Naive thymus-derived CD8-positive, alpha-beta T cell (primary cell): ENCODE data around the gene TGFBR3. TPM values are rescaled to one million over a fixed set of nuclear protein-coding genes. Genes with fewer than 3 reads are reported as not detected.
A peak's percentile ranks its signal among the peaks of the same experiment; 100 is the strongest.
"Not testable (repeated sequence)": the region's sequence is repeated elsewhere in the genome, so short reads cannot be mapped to it uniquely, and the experiment has no call there.

Experiments
- ATAC-seq, 2 donors: fragments of 150-1000 bp; cut with Tn5 transposase in 1 of 2; sonication (Bioruptor Pico), chemical (Tn5 transposase) in 1 of 2; 1 replicate in 1 of 2; 2 replicates in 1 of 2; pipeline ENCODE4 v1.10.0; 2021; ENCODE audit warnings: mild to moderate bottlenecking in 2 of 2, moderate library complexity in 2 of 2
- POLR2A ChIA-PET: fragments of 350-600 bp; sonication (Branson Sonifier 250); formaldehyde crosslinking; loops from one replicate; lab custom pipeline; 2021; ENCODE audit warnings: antibody characterized with exemption; lab: Charles Lee
- DNase-seq, 10 donors: peaks; one replicate each; pipeline versions ENCODE4 v3.0.0 to v3.0.0-alpha.2; 2020 to 2022
- H3K27ac Mint-ChIP-seq, 10 donors: one replicate each; pipeline ENCODE4 v1.8.0; 2020 to 2022; ENCODE audit warnings: mild to moderate bottlenecking in 10 of 10, mixed read lengths in 10 of 10, moderate library complexity in 4 of 10, inconsistent platforms in 1 of 10
- H3K27me3 Mint-ChIP-seq, 5 donors: one replicate each; pipeline ENCODE4 v1.8.0; 2021 to 2022; ENCODE audit warnings: mixed read lengths in 5 of 5
- H3K36me3 Mint-ChIP-seq, 3 donors: one replicate each; pipeline ENCODE4 v1.8.0; 2020 to 2022; ENCODE audit warnings: mixed read lengths in 3 of 3, mild to moderate bottlenecking in 2 of 3, inconsistent platforms in 1 of 3
- H3K4me1 Mint-ChIP-seq, 4 donors: one replicate each; pipeline ENCODE4 v1.8.0; 2021 to 2022; ENCODE audit warnings: mixed read lengths in 4 of 4
- H3K4me3 Mint-ChIP-seq, 10 donors: one replicate each; pipeline ENCODE4 v1.8.0; 2020 to 2022; ENCODE audit warnings: mild to moderate bottlenecking in 10 of 10, mixed read lengths in 10 of 10, moderate library complexity in 6 of 10, inconsistent platforms in 1 of 10
- H3K9me3 Mint-ChIP-seq, 9 donors: one replicate each; pipeline ENCODE4 v1.8.0; 2020 to 2022; ENCODE audit warnings: mixed read lengths in 9 of 9, mild to moderate bottlenecking in 3 of 9, inconsistent platforms in 1 of 9, moderate library complexity in 1 of 9
- polyA plus RNA-seq, 3 donors: library from polyadenylated mRNA; unstranded; fragments of 300-500 nt; fragmentation: Illumina TruSeq; gene quantifications; one replicate each; pipeline ENCODE4 v1.2.3, GENCODE V29; 2021
- total RNA-seq, 8 experiments: library from RNA in 2 of 8; stranded (reverse) in 2 of 8; gene quantifications; one replicate each; pipeline ENCODE4 v1.2.3 and lab custom pipeline; 2021 to 2026

TGFBR3 gene
- total and polyA plus RNA-seq, 5 experiments from 2014 or later = 6.1 to 67.6 (median 11.6) TPM

DNA sequence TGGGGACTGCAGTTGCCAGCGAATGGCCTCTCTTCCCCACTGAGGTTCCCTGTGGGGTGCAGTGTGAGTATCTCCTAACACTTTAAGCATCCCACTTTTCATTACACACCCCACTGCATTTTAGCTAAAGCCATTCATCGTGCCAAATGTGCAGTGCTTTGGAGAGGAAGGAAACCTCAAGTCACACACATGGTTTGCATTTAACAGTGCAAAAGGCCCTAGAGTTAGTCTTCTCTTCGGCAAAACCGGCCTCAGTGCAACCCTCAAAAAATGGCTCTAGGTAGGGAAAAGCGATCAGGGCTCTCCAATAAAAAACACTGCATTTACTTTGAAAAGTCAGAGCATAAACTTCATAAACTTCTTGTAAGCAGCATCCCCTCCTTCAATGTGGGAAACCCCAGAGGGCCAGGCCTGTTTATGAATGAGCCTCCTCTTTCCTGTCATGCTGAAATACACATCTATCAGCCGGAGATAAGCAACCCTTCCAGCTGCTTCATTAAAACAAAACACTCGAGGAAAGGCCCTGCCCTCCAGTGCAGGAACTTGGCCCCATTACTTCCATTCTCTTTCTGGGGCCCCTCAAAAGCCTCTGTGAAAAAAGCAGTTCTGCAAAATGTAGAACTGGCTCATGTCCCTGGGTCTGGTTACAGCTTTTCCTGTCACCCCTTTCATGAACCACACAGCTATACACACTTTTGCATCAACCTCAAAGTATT, 201.3 kb downstream of the TGFBR3 start:
- no peaks in the 10 kb centered on the region for H3K27me3 Mint-ChIP-seq
- H3K36me3 Mint-ChIP-seq = peaks cover 0 to 4% (median under 1%) of the 10 kb centered on the region in 3 donors

GRCh38 chr1:91683598-91683951, 202.4 kb downstream of the TGFBR3 start:
- ATAC-seq (no peak), DNase-seq (no peak)
- Mint-ChIP-seq H3K9me3 (no peaks in the 10 kb centered on the region), H3K36me3 (peaks cover 0 to 4% (median 0%) of the 10 kb centered on the region in 3 donors), H3K4me1 (peaks cover 6 to 42% (median 22%) of the 10 kb centered on the region in 4 donors), H3K27ac (no peak overlapping the region), H3K27me3 (no peaks in the 10 kb centered on the region), H3K4me3 (no peak overlapping the region)
- POLR2A ChIA-PET = no interaction called here

More for the DNA sequence above, 201.3 kb downstream of the TGFBR3 start:
- Mint-ChIP-seq H3K4me3 (peak overlapping the region in 8 of 10 donors; percentile 34 to 60 (median 44)), H3K9me3 (no peaks in the 10 kb centered on the region), H3K27ac (peak overlapping the region; percentile 53 to 88 (median 80)), H3K4me1 (peaks cover 6 to 43% (median 22%) of the 10 kb centered on the region in 4 donors)
- ATAC-seq = peak; percentile 66 to 81
- peak in 4 of 10 donors; percentile 1 to 43 (median 26) for DNase-seq
- POLR2A ChIA-PET = interaction anchor here (0.7 kb wide), 1 partner anchor 160 kb away, joined by 5 read pairs; no protein-coding TSS in a partner anchor

GRCh38 chr1:91682882-91683597, 202.9 kb downstream of the TGFBR3 start:
- Mint-ChIP-seq H3K27me3 (no peaks in the 10 kb centered on the region), H3K36me3 (peaks cover 0 to 4% (median 0%) of the 10 kb centered on the region in 3 donors), H3K9me3 (no peaks in the 10 kb centered on the region), H3K4me3 (peak overlapping the region in 1 of 10 donors; percentile 7), H3K27ac (peak overlapping the region in 2 of 10 donors; percentile 5 to 46), H3K4me1 (peaks cover 6 to 42% (median 22%) of the 10 kb centered on the region in 4 donors)
- no peak for ATAC-seq
- POLR2A ChIA-PET = no interaction called here
- DNase-seq = no peak

DNA sequence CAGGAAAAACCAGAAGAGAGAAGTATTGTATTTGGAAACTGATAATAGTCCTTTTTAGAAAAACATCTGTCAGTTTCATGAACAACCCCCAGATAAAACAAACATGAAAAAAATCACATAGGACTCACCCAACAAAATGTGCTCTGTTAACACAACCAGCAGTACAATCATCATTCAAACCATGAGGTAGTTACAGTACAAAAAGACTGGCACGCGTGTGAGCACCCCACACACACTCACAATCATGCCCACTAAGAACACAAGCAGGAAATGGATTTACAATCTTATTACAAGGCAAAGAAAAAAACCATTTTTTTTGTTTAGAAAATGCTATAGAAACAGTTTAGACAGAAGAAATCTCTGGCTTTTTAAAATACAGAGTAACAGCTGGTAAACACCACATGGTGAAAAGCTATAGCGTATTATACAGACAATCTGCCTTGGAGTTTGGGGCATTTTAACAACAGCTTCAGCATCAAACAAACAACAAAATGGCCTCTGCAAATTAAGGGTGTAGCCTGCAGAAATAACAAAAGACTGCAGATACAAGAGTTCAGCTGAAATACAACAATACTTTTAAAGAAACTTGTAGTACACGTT, 205.3 kb downstream of the TGFBR3 start:
- ATAC-seq (no peak), DNase-seq (no peak)
- Mint-ChIP-seq H3K4me1 (peaks cover 6 to 30% (median 17%) of the 10 kb centered on the region in 4 donors), H3K27ac (no peak overlapping the region), H3K9me3 (no peaks in the 10 kb centered on the region), H3K4me3 (no peak overlapping the region), H3K36me3 (peaks cover 0 to 4% (median 0%) of the 10 kb centered on the region in 3 donors), H3K27me3 (no peaks in the 10 kb centered on the region)
- POLR2A ChIA-PET = no interaction called here

DNA sequence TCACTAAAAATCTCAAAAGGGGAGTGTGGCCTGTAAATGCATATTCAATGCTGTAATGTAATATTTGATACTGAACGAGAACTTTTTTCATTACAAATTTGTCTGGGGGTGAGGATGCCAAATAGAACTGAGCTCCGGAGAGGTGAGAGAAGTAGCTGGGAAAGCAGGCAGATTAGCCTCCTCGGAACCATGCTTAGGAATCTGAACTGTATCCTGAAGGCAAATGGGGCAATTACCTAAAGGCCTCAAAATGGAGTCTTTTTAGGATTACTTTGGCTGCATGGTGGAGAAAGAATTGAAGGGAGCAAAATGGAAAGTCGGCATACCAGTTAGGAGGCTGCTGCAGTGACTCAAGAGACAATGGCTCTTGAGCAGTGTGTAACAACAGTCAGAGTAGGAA, 206.5 kb downstream of the TGFBR3 start:
- Mint-ChIP-seq H3K4me3 (no peak overlapping the region), H3K27me3 (no peaks in the 10 kb centered on the region), H3K4me1 (peaks cover 0 to 17% (median 6%) of the 10 kb centered on the region in 4 donors), H3K27ac (no peak overlapping the region), H3K9me3 (no peaks in the 10 kb centered on the region), H3K36me3 (peaks cover 0 to 4% (median 0%) of the 10 kb centered on the region in 3 donors)
- no peak for DNase-seq
- no peak for ATAC-seq
- POLR2A ChIA-PET = no interaction called here

DNA sequence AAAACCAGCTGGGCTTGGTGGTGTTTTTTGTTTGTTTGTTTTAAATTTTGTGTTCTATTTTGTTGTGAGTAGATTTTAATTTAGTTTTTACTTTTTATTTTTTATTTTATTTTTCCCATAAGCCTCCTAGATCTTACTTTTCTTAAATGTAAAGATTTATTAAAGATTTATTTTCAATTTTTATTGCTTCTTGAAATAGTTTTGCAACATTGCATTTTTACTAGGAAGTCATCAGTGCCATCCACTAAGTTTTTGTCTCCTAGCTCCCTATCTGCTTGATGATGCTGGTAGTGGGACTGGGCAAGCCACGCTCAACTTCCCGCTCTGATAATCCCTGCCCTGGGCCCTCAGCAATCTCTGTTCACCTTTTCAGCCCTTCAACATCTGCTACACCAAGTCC, 209.9 kb downstream of the TGFBR3 start:
- Mint-ChIP-seq H3K4me1 (no peaks in the 10 kb centered on the region), H3K27ac (no peak overlapping the region), H3K36me3 (no peaks in the 10 kb centered on the region), H3K4me3 (no peak overlapping the region), H3K27me3 (no peaks in the 10 kb centered on the region), H3K9me3 (no peaks in the 10 kb centered on the region)
- POLR2A ChIA-PET = no interaction called here
- DNase-seq = no peak
- no peak for ATAC-seq

- ATAC-seq = no peak
- POLR2A ChIA-PET = interaction anchor here (0.7 kb wide), 1 partner anchor 122 kb away, joined by 3 read pairs; no protein-coding TSS in a partner anchor
These were observed 211.8 kb downstream of the TGFBR3 start for GRCh38 chr1:91674107-91674506.

DNA sequence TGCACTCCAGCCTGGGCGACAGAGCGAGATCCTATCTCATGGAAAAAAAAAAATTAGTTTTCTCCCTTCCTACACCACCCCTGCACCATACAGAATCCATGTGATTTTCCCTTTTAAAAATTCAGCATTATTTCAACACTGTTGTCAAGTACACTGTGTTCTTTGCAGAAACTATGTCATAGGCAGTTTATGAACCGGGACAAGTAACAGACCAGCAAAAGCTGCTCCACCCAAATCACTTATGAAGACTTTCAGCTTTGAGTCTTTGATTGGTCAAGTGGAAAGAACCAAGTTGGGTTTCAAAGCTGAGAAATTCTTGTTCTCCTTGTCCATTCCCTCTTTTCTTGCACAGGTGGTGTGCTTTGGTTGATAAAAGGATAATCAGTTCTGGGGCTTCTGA, 212.3 kb downstream of the TGFBR3 start:
- H3K27ac Mint-ChIP-seq = no peak overlapping the region
- ATAC-seq (no peak), DNase-seq (no peak)
- no peaks in the 10 kb centered on the region for H3K27me3 Mint-ChIP-seq
- H3K36me3 Mint-ChIP-seq = no peaks in the 10 kb centered on the region
- no peak overlapping the region for H3K4me3 Mint-ChIP-seq
- no peaks in the 10 kb centered on the region for H3K4me1 Mint-ChIP-seq
- POLR2A ChIA-PET = interaction anchor here (0.7 kb wide), 1 partner anchor 122 kb away, joined by 3 read pairs; no protein-coding TSS in a partner anchor
- H3K9me3 Mint-ChIP-seq = no peaks in the 10 kb centered on the region

More at GRCh38 chr1:91674107-91674506, 211.8 kb downstream of the TGFBR3 start:
- H3K27ac Mint-ChIP-seq = no peak overlapping the region
- H3K9me3 Mint-ChIP-seq = no peaks in the 10 kb centered on the region
- H3K27me3 Mint-ChIP-seq = no peaks in the 10 kb centered on the region
- H3K36me3 Mint-ChIP-seq = no peaks in the 10 kb centered on the region
- no peak for DNase-seq
- no peak overlapping the region for H3K4me3 Mint-ChIP-seq
- no peaks in the 10 kb centered on the region for H3K4me1 Mint-ChIP-seq

GRCh38 chr1:91672601-91673161, 213.3 kb downstream of the TGFBR3 start:
- POLR2A ChIA-PET = no interaction called here
- H3K4me3 Mint-ChIP-seq = no peak overlapping the region
- no peak for ATAC-seq
- H3K4me1 Mint-ChIP-seq = no peaks in the 10 kb centered on the region
- H3K27me3 Mint-ChIP-seq = no peaks in the 10 kb centered on the region
- no peaks in the 10 kb centered on the region for H3K36me3 Mint-ChIP-seq
- no peak overlapping the region for H3K27ac Mint-ChIP-seq
- DNase-seq = no peak
- no peaks in the 10 kb centered on the region for H3K9me3 Mint-ChIP-seq

DNA sequence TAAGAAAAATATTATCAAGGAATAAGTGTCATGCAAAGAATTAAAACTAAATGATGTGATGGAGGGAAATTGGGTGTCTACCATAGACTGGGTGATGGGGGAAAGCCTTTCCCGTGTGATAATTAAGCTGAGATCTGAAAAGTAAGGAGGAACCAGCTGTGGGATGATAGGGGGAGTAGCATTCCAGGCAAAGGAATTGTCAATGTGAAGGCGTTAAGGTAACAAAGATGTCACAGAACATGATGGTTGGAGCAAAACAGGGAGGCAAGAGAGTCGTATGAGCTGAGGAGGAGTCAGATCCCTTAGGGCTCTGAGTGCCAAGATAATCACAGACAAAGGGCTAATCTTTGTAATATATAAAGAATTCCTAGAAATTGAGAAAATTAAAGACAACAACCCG, 215.2 kb downstream of the TGFBR3 start:
- Mint-ChIP-seq H3K36me3 (no peaks in the 10 kb centered on the region), H3K9me3 (no peaks in the 10 kb centered on the region), H3K4me1 (no peaks in the 10 kb centered on the region), H3K27ac (no peak overlapping the region), H3K4me3 (no peak overlapping the region), H3K27me3 (no peaks in the 10 kb centered on the region)
- DNase-seq (no peak), ATAC-seq (no peak)
- POLR2A ChIA-PET = no interaction called here

GRCh38 chr1:91669584-91670350, 216.2 kb downstream of the TGFBR3 start:
- Mint-ChIP-seq H3K36me3 (no peaks in the 10 kb centered on the region), H3K4me3 (no peak overlapping the region), H3K27me3 (no peaks in the 10 kb centered on the region), H3K4me1 (no peaks in the 10 kb centered on the region), H3K9me3 (no peaks in the 10 kb centered on the region), H3K27ac (peak overlapping the region in 3 of 10 donors; percentile 43 to 53 (median 49))
- DNase-seq (no peak), ATAC-seq (no peak)
- POLR2A ChIA-PET = no interaction called here

- DNase-seq, ATAC-seq, H3K4me3 Mint-ChIP-seq, POLR2A ChIA-PET, H3K27me3 Mint-ChIP-seq, H3K4me1 Mint-ChIP-seq, H3K36me3 Mint-ChIP-seq: not testable (repeated sequence)
- Mint-ChIP-seq H3K9me3 (peaks cover 0 to 11% (median 0%) of the 10 kb centered on the region in 9 donors), H3K27ac (peak overlapping the region in 1 of 10 donors; percentile 15)
These were observed 219.3 kb downstream of the TGFBR3 start for GRCh38 chr1:91666651-91667050.
